ENCODE results near the gene SPDYE5. TPM values are rescaled to one million over a fixed set of nuclear protein-coding genes. Genes with fewer than 3 reads are reported as not detected.

The SPDYE5 gene
- total and polyA plus RNA-seq, 12 donors = 0.16 to 0.20 TPM; not detected in 10

GRCh38 chr7:75536940-75537538, 44.9 kb downstream of the SPDYE5 start:
- ATAC-seq (no peak), DNase-seq (no peak)
- Histone ChIP-seq H3K4me1 (peaks cover 0 to 6% (median 0%) of the 10 kb centered on the region in 9 donors), H3K36me3 (peaks cover 0 to 75% (median 50%) of the 10 kb centered on the region in 9 donors), H3K27me3 (no peaks in the 10 kb centered on the region), H3K9me3 (no peaks in the 10 kb centered on the region), H3K4me3 (no peak overlapping the region), H3K27ac (no peak overlapping the region)
- intact Hi-C loops (cut with DNase I) = loop anchor here in 3 of 10 donors (10.0 kb wide), 2 partner anchors 98 to 218 kb away; no protein-coding TSS in a partner anchor
- TF ChIP-seq CTCF (IDR thresholded peaks at IDR 0.05) = no peak
- 86 to 88% methylated on average over 18 of the region's 18 CpGs for WGBS, 2 donors

- peaks cover 0 to 82% (median 57%) of the 10 kb centered on the region in 9 donors for H3K36me3 ChIP-seq
- intact Hi-C loops (cut with DNase I) = loop anchor here in 3 of 10 donors (10.0 kb wide), 2 partner anchors 97 to 217 kb away; no protein-coding TSS in a partner anchor
- H3K4me1 ChIP-seq = peaks cover 0 to 6% (median 0%) of the 10 kb centered on the region in 9 donors
- ATAC-seq (no peak), DNase-seq (no peak)
- H3K27ac ChIP-seq = no peak overlapping the region
- no peak overlapping the region for H3K4me3 ChIP-seq
- WGBS, 2 donors = 75 to 95% methylated on average over 5 of the region's 5 CpGs
- no peaks in the 10 kb centered on the region for H3K27me3 ChIP-seq
- no peak for TF ChIP-seq CTCF (IDR thresholded peaks at IDR 0.05)
- H3K9me3 ChIP-seq = no peaks in the 10 kb centered on the region
These were observed 45.6 kb downstream of the SPDYE5 start for GRCh38 chr7:75537731-75538130.

- Histone ChIP-seq H3K27ac (no peak overlapping the region), H3K36me3 (peaks cover 0 to 100% (median 59%) of the 10 kb centered on the region in 9 donors), H3K27me3 (no peaks in the 10 kb centered on the region), H3K9me3 (no peaks in the 10 kb centered on the region), H3K4me3 (no peak overlapping the region), H3K4me1 (no peaks in the 10 kb centered on the region)
- TF ChIP-seq CTCF (IDR thresholded peaks at IDR 0.05) = no peak
- intact Hi-C loops (cut with DNase I) = no loop called here
- ATAC-seq = no peak
- DNase-seq = no peak
- 71 to 73% methylated on average over 15 of the region's 15 CpGs for WGBS, 2 donors
These were observed 54.3 kb downstream of the SPDYE5 start for GRCh38 chr7:75546237-75547015.

Other genes with a start within 250 kb of the SPDYE5 start
- 1 to 10 TPM in 8 of 10 donors, under 1 TPM in 2; 0.90 to 2.2 (median 1.2) TPM for gene TRIM73, start 96.7 kb upstream of the SPDYE5 start, total RNA-seq
- 1 to 10 TPM; 1.1 to 2.6 TPM for gene TRIM73, start 96.7 kb upstream of the SPDYE5 start, polyA plus RNA-seq
- gene POM121C, start 6.0 kb upstream of the SPDYE5 start, total RNA-seq = 10 to 100 TPM; 22.1 to 30.9 (median 25.9) TPM
- 10 to 100 TPM in 1 of 2 donors, 1 to 10 TPM in 1; 8.6 to 15.9 TPM for gene POM121C, start 6.0 kb upstream of the SPDYE5 start, polyA plus RNA-seq
- gene HIP1, start 246.6 kb downstream of the SPDYE5 start, total RNA-seq = 10 to 100 TPM; 16.4 to 32.4 (median 25.6) TPM
- gene HIP1, start 246.6 kb downstream of the SPDYE5 start, polyA plus RNA-seq = 1 to 10 TPM; 7.0 to 7.4 TPM